Measurements from ENCODE around the gene RCBTB2.

The RCBTB2 gene

DNA sequence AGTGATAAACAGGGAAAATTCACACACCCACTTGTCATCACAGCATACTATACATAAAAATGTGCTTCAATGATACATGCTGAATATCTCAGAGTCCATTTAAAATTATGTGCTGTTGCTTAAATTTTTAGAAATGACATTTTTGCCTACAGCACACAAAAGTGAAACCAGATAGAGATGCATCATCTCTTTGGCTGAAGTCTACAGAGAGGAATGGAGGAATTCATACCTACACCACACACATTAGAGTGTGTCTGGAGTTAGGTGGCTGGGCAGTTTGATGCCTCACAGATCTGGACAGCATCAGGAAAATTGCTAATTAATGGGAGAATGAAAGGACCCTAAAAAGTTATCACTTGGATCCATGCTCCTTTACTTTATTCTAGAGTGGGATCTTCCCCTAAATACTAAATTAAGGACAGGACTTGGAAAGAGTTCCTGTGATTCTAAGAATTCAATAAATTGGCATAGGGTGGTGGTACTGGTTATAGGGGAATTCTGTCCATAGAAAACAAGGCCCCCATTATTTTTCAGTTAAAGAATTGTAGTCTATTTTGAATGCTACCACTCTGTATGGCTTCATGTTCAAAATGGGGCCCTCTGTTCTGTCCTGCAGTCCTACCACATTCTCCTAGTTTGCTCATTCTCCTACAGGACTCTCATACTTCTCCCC lies 41.3 kb downstream of the RCBTB2 start:
- Histone ChIP-seq H3K4me2 (ENCODE audit: low read length) (peak overlapping the region; percentile 72), H3K4me3 (ENCODE audit: low read length) (no peak overlapping the region), H3K36me3 (ENCODE audit: insufficient read depth, low read length) (no peaks in the 10 kb centered on the region), H3K9me3 (replicated peaks; ENCODE audit: low read length) (no peaks in the 10 kb centered on the region), H3K9ac (ENCODE audit: low read depth, low read length) (peak overlapping the region; percentile 32), H3K27me3 (ENCODE audit: control insufficient read depth, insufficient read depth, low read length) (no peaks in the 10 kb centered on the region), H3K4me1 (ENCODE audit: control insufficient read depth, insufficient read depth, low read length) (peaks cover 38% of the 10 kb centered on the region)

DNA sequence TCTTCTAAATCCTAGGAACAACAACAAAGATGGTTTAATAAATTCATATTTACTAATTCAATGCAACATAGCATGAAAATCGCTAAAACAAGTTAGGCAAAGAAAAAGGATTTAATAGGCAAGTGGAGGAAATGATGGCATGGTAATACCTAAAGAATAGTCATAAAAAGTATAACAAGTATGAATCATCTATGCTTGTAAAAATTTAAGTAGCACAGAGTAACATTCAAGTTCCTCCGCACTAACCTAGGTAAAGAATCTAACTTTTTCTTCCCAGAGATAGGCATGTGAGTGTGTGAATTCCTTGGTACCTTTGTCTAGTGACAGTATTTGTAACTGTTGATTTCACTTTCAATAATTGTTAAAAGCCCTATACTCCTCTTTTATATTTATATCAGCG lies 42.6 kb downstream of the RCBTB2 start:
- H3K9me3 ChIP-seq (replicated peaks; ENCODE audit: low read length): no peaks in the 10 kb centered on the region
- H3K9ac ChIP-seq (ENCODE audit: low read depth, low read length): no peak overlapping the region
- no peak overlapping the region for H3K4me2 ChIP-seq (ENCODE audit: low read length)
- H3K27me3 ChIP-seq (ENCODE audit: control insufficient read depth, insufficient read depth, low read length): no peaks in the 10 kb centered on the region
- H3K36me3 ChIP-seq (ENCODE audit: insufficient read depth, low read length): no peaks in the 10 kb centered on the region
- H3K4me3 ChIP-seq (ENCODE audit: low read length): no peak overlapping the region
- H3K4me1 ChIP-seq (ENCODE audit: control insufficient read depth, insufficient read depth, low read length): peaks cover 38% of the 10 kb centered on the region

DNA sequence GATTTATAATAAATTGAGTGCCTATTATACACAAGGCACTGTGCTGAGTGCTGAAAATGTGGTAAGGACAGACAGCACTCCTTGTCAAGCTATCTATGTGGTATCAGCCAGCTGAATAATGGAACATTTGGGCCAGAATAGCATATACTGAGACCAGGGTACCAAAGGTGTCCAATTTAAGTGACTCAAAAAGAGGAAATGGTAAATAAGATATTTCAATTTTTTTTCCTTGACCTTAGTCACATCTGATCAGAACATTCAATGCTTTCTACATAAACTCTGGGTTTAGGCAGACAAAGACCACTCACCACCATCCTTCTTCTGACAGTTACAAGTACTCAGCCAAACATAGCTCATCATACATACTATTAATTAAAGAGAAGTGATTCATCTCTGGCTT lies 43.2 kb downstream of the RCBTB2 start:
- Histone ChIP-seq H3K4me3 (ENCODE audit: low read length) (no peak overlapping the region), H3K27me3 (ENCODE audit: control insufficient read depth, insufficient read depth, low read length) (no peaks in the 10 kb centered on the region), H3K4me1 (ENCODE audit: control insufficient read depth, insufficient read depth, low read length) (peaks cover 37% of the 10 kb centered on the region), H3K9me3 (replicated peaks; ENCODE audit: low read length) (no peaks in the 10 kb centered on the region), H3K4me2 (ENCODE audit: low read length) (no peak overlapping the region), H3K9ac (ENCODE audit: low read depth, low read length) (no peak overlapping the region), H3K36me3 (ENCODE audit: insufficient read depth, low read length) (no peaks in the 10 kb centered on the region)

DNA sequence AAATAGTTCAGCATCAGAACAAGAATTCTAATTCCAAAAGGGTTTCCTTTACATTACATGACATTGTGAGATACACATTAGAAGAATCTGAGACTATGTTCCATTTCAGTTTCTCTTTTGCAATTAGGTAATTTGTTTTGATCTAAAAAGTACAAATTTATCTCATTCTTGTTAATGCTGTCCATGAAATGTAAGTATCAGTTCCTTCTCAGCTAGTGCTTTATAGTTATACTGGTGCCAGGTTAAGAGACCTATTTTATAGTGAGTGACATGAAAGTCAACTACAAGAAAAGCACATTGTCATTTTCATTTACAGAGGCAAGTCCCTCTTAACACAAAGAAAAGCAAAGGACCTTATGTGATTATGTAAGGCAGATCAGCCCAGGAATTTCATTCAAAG lies 43.9 kb downstream of the RCBTB2 start:
- Histone ChIP-seq H3K36me3 (ENCODE audit: insufficient read depth, low read length) (no peaks in the 10 kb centered on the region), H3K4me1 (ENCODE audit: control insufficient read depth, insufficient read depth, low read length) (peaks cover 33% of the 10 kb centered on the region), H3K4me3 (ENCODE audit: low read length) (no peak overlapping the region), H3K9ac (ENCODE audit: low read depth, low read length) (no peak overlapping the region), H3K4me2 (ENCODE audit: low read length) (no peak overlapping the region), H3K9me3 (replicated peaks; ENCODE audit: low read length) (no peaks in the 10 kb centered on the region), H3K27me3 (ENCODE audit: control insufficient read depth, insufficient read depth, low read length) (no peaks in the 10 kb centered on the region)

DNA sequence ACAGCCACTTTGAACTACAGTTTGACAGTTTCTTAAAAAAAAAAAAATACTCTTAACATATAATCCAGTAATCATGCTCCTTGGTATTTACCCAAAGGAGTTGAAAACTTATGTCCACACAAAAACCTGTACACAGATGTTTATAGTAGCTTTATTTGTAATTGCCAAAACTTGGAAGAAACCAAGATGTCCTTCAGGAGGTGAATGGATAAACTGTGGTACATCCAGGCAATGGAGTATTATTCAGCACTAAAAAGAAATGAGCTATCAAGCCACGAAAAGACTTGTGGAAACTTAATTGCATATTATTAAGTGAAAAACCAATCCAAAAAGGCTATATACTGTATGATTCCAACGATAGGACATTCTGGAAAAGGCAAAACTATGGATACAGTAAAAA lies 44.9 kb downstream of the RCBTB2 start:
- no peak overlapping the region for H3K4me3 ChIP-seq (ENCODE audit: low read length)
- peaks cover 24% of the 10 kb centered on the region for H3K4me1 ChIP-seq (ENCODE audit: control insufficient read depth, insufficient read depth, low read length)
- H3K4me2 ChIP-seq (ENCODE audit: low read length): no peak overlapping the region
- no peaks in the 10 kb centered on the region for H3K27me3 ChIP-seq (ENCODE audit: control insufficient read depth, insufficient read depth, low read length)
- peaks cover 2% of the 10 kb centered on the region for H3K36me3 ChIP-seq (ENCODE audit: insufficient read depth, low read length)
- no peak overlapping the region for H3K9ac ChIP-seq (ENCODE audit: low read depth, low read length)
- no peaks in the 10 kb centered on the region for H3K9me3 ChIP-seq (replicated peaks; ENCODE audit: low read length)

DNA sequence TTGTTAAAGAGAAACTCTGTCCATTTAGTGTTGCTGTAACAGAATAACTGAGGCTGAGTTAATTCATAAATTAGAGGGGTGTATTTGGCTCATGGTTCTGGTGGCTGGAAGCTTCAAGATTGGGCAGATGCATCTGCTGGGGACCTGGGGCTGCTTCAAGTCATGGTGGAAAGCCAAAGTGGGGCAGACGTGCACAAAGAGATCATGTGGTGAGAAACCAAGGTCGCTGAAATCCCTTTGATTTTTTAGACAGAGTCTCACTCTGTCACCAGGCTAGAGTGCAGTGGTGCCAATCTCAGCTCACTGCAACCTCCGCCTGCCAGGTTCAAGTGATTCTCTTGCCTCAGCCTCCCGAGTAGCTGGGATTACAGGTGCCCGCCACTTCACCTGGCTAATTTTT lies 46.0 kb downstream of the RCBTB2 start:
- H3K4me3 ChIP-seq (ENCODE audit: low read length): no peak overlapping the region
- no peaks in the 10 kb centered on the region for H3K9me3 ChIP-seq (replicated peaks; ENCODE audit: low read length)
- no peaks in the 10 kb centered on the region for H3K27me3 ChIP-seq (ENCODE audit: control insufficient read depth, insufficient read depth, low read length)
- peaks cover 13% of the 10 kb centered on the region for H3K4me1 ChIP-seq (ENCODE audit: control insufficient read depth, insufficient read depth, low read length)
- H3K9ac ChIP-seq (ENCODE audit: low read depth, low read length): no peak overlapping the region
- H3K36me3 ChIP-seq (ENCODE audit: insufficient read depth, low read length): peaks cover 3% of the 10 kb centered on the region
- no peak overlapping the region for H3K4me2 ChIP-seq (ENCODE audit: low read length)

DNA sequence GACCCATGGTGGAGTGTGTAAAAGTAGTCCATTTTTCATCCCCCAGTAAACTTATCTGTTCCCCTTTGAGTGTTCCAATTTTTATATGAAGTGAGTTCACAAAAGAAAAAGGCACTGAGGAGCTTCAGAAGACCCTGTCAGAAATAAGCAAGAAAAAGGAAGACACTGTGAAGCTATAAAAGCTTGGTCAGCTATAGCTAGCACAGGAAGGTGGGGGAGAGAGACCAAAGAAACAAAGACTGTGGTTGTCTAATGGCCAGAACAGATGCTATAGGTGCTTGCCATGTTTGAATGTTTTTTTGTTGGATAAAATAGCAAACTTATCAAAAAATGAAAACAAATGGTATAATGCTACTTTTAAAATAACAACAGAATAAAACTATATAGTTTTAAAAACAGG lies 46.5 kb downstream of the RCBTB2 start:
- no peaks in the 10 kb centered on the region for H3K9me3 ChIP-seq (replicated peaks; ENCODE audit: low read length)
- no peak overlapping the region for H3K9ac ChIP-seq (ENCODE audit: low read depth, low read length)
- no peaks in the 10 kb centered on the region for H3K27me3 ChIP-seq (ENCODE audit: control insufficient read depth, insufficient read depth, low read length)
- no peak overlapping the region for H3K4me2 ChIP-seq (ENCODE audit: low read length)
- no peak overlapping the region for H3K4me3 ChIP-seq (ENCODE audit: low read length)
- peaks cover 3% of the 10 kb centered on the region for H3K36me3 ChIP-seq (ENCODE audit: insufficient read depth, low read length)
- H3K4me1 ChIP-seq (ENCODE audit: control insufficient read depth, insufficient read depth, low read length): peaks cover 9% of the 10 kb centered on the region

DNA sequence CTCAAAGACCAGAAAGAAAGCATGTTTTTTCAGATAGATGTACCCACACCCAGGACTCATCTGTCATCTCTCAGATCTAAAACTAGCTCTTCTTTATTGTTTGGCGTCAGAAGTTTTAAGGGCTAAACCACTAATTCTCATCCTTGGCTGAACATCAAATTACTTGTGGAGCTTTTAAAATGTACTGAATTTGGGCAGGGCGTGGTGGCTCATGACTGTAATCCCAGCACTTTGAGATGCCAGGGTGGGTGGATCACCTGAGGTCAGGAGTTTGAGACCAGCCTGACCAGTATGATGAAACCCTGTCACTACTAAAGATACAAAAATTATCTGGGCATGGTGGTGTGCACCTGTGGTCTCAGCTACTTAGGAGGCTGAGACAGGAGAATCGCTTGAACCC lies 47.4 kb downstream of the RCBTB2 start:
- Histone ChIP-seq H3K4me3 (ENCODE audit: low read length) (no peak overlapping the region), H3K4me2 (ENCODE audit: low read length) (no peak overlapping the region), H3K9ac (ENCODE audit: low read depth, low read length) (no peak overlapping the region), H3K4me1 (ENCODE audit: control insufficient read depth, insufficient read depth, low read length) (peaks cover 5% of the 10 kb centered on the region), H3K9me3 (replicated peaks; ENCODE audit: low read length) (no peaks in the 10 kb centered on the region), H3K27me3 (ENCODE audit: control insufficient read depth, insufficient read depth, low read length) (no peaks in the 10 kb centered on the region), H3K36me3 (ENCODE audit: insufficient read depth, low read length) (peaks cover 3% of the 10 kb centered on the region)

DNA sequence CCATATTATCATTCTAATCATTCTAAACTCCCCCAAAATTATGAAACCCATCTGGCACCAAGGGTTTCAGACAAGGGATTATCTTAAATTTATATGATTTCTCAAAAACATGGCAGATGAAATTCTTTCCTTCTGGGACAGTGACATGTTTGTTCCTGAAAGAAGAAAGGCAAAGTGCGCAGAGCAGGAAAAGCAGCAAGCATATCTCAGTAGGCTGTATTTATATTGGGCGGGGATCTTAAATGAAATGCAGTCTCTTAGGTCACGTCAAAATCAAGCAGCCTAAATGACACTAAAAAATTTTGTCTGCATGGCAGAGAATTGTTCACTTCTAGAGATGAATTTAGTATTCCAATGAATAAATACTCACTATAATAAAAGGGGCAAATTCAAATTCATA lies 49.3 kb downstream of the RCBTB2 start:
- Histone ChIP-seq H3K4me3 (ENCODE audit: low read length) (no peak overlapping the region), H3K9ac (ENCODE audit: low read depth, low read length) (no peak overlapping the region), H3K27me3 (ENCODE audit: control insufficient read depth, insufficient read depth, low read length) (no peaks in the 10 kb centered on the region), H3K4me1 (ENCODE audit: control insufficient read depth, insufficient read depth, low read length) (peaks cover 3% of the 10 kb centered on the region), H3K9me3 (replicated peaks; ENCODE audit: low read length) (no peaks in the 10 kb centered on the region), H3K36me3 (ENCODE audit: insufficient read depth, low read length) (peaks cover 3% of the 10 kb centered on the region), H3K4me2 (ENCODE audit: low read length) (no peak overlapping the region)

DNA sequence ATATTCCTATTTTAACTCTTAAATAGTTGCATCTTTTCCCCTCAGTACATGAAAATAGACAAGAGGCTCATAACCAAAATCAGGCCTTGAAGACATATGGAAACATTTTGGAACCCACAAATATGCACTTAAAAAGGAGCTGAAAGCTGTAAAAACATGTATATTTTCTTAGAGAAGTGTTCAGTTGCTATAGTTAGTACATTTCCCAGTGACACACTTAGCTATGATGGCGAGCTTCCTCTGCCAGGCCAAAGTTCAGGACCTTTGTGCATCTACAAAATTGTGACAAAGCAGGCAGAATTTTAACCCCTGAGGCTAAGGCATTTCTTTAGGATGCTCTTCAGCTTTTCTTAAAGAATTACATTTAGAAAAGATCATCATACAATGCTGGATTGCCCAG lies 54.5 kb downstream of the RCBTB2 start:
- no peaks in the 10 kb centered on the region for H3K9me3 ChIP-seq (replicated peaks; ENCODE audit: low read length)
- H3K4me2 ChIP-seq (ENCODE audit: low read length): no peak overlapping the region
- H3K36me3 ChIP-seq (ENCODE audit: insufficient read depth, low read length): peaks cover 3% of the 10 kb centered on the region
- peaks cover 11% of the 10 kb centered on the region for H3K4me1 ChIP-seq (ENCODE audit: control insufficient read depth, insufficient read depth, low read length)
- no peaks in the 10 kb centered on the region for H3K27me3 ChIP-seq (ENCODE audit: control insufficient read depth, insufficient read depth, low read length)
- no peak overlapping the region for H3K4me3 ChIP-seq (ENCODE audit: low read length)
- H3K9ac ChIP-seq (ENCODE audit: low read depth, low read length): no peak overlapping the region

DNA sequence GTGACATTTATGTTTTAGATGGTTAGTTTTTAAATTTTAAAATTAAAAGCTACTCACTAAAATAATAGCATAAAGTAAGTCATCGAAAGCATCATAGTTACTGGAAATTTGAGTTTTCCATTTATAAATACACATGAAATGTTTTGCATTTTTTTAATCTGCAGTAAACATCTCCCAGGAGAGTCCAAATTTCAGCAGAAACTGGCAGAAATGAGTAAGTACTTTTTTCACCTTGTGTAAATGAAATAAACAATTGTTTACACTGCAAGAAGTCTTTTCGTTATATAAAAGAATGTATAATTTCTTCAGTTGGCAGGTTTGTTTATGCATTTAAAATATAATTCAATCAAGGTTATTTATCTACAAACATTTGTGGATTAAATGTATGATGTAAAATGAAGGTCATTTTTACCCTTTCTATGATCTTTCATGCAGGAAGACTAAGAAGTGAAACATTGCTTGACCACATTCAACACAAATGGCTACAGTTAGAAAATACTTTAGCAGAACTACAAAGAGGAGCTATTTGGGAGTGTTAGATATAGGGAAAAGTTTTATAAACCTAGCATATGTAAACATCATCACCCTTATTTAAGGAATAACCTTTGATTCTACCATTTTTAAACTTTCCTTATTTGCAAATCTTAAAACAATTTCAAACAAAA lies 55.6 kb downstream of the RCBTB2 start:
- H3K4me1 ChIP-seq (ENCODE audit: control insufficient read depth, insufficient read depth, low read length): peaks cover 11% of the 10 kb centered on the region
- no peak overlapping the region for H3K4me3 ChIP-seq (ENCODE audit: low read length)
- H3K36me3 ChIP-seq (ENCODE audit: insufficient read depth, low read length): no peaks in the 10 kb centered on the region
- no peak overlapping the region for H3K4me2 ChIP-seq (ENCODE audit: low read length)
- H3K9me3 ChIP-seq (replicated peaks; ENCODE audit: low read length): no peaks in the 10 kb centered on the region
- no peak overlapping the region for H3K9ac ChIP-seq (ENCODE audit: low read depth, low read length)
- no peaks in the 10 kb centered on the region for H3K27me3 ChIP-seq (ENCODE audit: control insufficient read depth, insufficient read depth, low read length)

DNA sequence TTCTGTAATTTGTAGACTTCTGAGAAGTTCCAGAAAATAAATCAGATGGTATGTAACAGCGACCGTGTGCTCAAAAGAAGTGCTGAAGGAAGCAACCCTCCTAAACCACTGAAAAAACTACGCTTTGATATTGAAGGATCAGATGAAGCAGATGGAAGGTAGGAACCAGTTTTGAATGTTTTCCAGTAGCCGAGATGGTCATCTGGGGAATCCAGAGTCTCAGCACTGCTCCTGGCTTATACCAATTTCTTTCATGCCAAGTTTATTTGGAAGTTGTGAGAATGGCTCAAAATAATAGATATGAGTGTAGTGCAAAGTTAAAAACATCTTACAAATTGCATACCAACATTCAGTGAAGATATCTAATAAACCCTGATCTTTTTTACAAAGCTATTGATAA lies 56.2 kb downstream of the RCBTB2 start:
- H3K9ac ChIP-seq (ENCODE audit: low read depth, low read length): no peak overlapping the region
- H3K27me3 ChIP-seq (ENCODE audit: control insufficient read depth, insufficient read depth, low read length): no peaks in the 10 kb centered on the region
- H3K9me3 ChIP-seq (replicated peaks; ENCODE audit: low read length): no peaks in the 10 kb centered on the region
- no peak overlapping the region for H3K4me2 ChIP-seq (ENCODE audit: low read length)
- no peak overlapping the region for H3K4me3 ChIP-seq (ENCODE audit: low read length)
- peaks cover 3% of the 10 kb centered on the region for H3K36me3 ChIP-seq (ENCODE audit: insufficient read depth, low read length)
- H3K4me1 ChIP-seq (ENCODE audit: control insufficient read depth, insufficient read depth, low read length): peaks cover 11% of the 10 kb centered on the region

All from skeletal muscle satellite cell (primary cell).